Measurements from ENCODE around the gene EDARADD. TPM values are rescaled to one million over a fixed set of nuclear protein-coding genes. Genes with fewer than 3 reads are reported as not detected.

Gene EDARADD
- total RNA-seq, 1 donor from 2014 or later = 1.4 TPM

DNA sequence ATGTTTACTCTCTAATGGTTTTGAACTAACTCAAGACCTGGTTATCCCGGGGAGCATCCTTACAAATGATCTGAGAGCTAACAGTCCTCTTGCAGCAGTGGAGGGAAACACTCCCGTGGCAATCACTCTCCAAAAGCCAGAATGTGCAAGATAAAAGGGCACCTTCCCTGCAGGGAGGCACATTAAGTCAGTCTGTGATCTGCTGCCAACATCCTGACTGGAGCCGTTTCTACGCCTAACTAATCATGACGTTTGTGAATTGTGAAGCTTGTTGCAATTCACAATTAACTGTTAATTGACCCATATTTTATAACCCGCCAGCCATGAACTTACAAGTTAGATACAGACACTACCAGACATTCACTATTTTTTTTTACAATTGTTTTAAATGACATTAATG is 77.6 kb downstream of the EDARADD start:
- H3K4me2 ChIP-seq = no peak overlapping the region

DNA sequence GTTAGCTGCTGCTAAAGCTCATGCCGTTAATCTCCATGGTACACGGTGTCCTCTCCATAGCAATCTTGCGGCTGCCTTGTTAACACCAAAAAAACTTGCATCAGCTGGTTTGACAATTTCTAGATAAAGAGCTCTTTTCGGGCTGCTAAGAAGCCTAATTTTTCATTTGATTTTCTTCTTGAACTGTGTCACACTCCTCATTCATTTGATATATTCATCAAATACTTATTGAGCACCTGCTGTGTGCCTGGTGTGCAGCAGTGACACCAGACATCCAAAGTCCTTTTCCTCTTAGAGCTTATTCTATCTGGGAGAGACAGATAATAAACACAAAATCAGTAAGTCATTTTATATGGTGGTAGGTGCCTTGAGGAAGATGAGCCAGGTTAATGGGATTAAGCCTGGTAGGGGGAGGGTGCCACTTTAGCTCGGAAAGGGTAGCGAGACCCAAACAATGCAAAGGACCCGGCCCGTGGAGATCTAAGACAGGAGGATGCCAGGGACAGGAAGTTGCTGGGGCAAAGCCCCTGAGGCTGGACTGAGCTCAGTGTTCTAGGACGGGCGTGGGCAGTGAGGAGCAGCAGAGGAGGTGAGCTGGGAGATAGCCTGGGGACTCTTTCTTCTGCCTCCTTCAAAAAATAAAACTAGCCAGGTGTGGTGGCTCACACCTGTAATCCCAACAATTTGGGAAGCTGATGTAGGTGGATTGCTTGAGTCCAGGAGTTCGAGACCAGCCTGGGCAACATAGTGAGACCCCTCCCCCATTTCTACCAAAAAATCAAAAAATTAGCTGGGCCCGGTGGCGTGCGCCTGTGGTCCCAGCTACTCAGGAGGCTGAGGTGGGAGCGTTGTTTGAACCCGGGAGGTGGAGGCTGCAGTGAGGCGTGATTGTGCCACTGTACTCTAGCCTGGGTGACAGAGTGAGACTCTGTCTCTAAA is 79.0 kb downstream of the EDARADD start:
- peaks cover 28% of the 10 kb centered on the region for H3K4me1 Mint-ChIP-seq
- Histone ChIP-seq H3K79me2 (ENCODE audit: low read depth) (no peaks in the 10 kb centered on the region), H3K4me1 (peaks cover 13% of the 10 kb centered on the region), H3K4me3 (no peak overlapping the region), H2AFZ (replicated peaks) (no peak overlapping the region), H3K9me3 (ENCODE audit: low read depth) (no peaks in the 10 kb centered on the region), H3K27ac (no peak overlapping the region), H3K36me3 (no peaks in the 10 kb centered on the region), H3F3A (ENCODE audit: low read depth) (peaks cover 10% of the 10 kb centered on the region), H4K20me1 (ENCODE audit: low read depth) (peaks cover 14% of the 10 kb centered on the region), H3K27me3 (peaks cover 70% of the 10 kb centered on the region), H3K9ac (no peak overlapping the region), H3K4me2 (peak overlapping the region; percentile 23)
- H3K27ac Mint-ChIP-seq = peak overlapping the region; percentile 38
- no peak for DNase-seq (ENCODE audit: low spot score)
- no peak for TF ChIP-seq EZH2 (IDR thresholded peaks at IDR 0.05)
- TF ChIP-seq, protein P1, sequence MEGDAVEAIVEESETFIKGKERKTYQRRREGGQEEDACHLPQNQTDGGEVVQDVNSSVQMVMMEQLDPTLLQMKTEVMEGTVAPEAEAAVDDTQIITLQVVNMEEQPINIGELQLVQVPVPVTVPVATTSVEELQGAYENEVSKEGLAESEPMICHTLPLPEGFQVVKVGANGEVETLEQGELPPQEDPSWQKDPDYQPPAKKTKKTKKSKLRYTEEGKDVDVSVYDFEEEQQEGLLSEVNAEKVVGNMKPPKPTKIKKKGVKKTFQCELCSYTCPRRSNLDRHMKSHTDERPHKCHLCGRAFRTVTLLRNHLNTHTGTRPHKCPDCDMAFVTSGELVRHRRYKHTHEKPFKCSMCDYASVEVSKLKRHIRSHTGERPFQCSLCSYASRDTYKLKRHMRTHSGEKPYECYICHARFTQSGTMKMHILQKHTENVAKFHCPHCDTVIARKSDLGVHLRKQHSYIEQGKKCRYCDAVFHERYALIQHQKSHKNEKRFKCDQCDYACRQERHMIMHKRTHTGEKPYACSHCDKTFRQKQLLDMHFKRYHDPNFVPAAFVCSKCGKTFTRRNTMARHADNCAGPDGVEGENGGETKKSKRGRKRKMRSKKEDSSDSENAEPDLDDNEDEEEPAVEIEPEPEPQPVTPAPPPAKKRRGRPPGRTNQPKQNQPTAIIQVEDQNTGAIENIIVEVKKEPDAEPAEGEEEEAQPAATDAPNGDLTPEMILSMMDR (IDR thresholded peaks at IDR 0.05) = no peak
- no peak for TF ChIP-seq EZH2phosphoT487 (IDR thresholded peaks at IDR 0.05)
- peaks cover 19% of the 10 kb centered on the region for H3K27me3 Mint-ChIP-seq (ENCODE audit: insufficient read depth, low read depth)
- peak overlapping the region; percentile 13 for H3K4me3 Mint-ChIP-seq
- H3K36me3 Mint-ChIP-seq = no peaks in the 10 kb centered on the region
- H3K9me3 Mint-ChIP-seq = no peaks in the 10 kb centered on the region

More for the DNA sequence above, 77.6 kb downstream of the EDARADD start:
- Histone ChIP-seq H3K27me3 (peaks cover 75% of the 10 kb centered on the region), H3K36me3 (no peaks in the 10 kb centered on the region), H3F3A (ENCODE audit: low read depth) (peaks cover 10% of the 10 kb centered on the region), H3K9me3 (ENCODE audit: low read depth) (no peaks in the 10 kb centered on the region), H3K27ac (no peak overlapping the region), H3K4me3 (no peak overlapping the region), H2AFZ (replicated peaks) (no peak overlapping the region), H3K9ac (no peak overlapping the region), H4K20me1 (ENCODE audit: low read depth) (peaks cover 14% of the 10 kb centered on the region), H3K79me2 (ENCODE audit: low read depth) (no peaks in the 10 kb centered on the region), H3K4me1 (peaks cover 13% of the 10 kb centered on the region)
- Mint-ChIP-seq H3K4me3 (peak overlapping the region; percentile 21), H3K36me3 (no peaks in the 10 kb centered on the region), H3K4me1 (peaks cover 32% of the 10 kb centered on the region), H3K27me3 (ENCODE audit: insufficient read depth, low read depth) (peaks cover 17% of the 10 kb centered on the region), H3K9me3 (no peaks in the 10 kb centered on the region), H3K27ac (peak overlapping the region; percentile 7)
- TF ChIP-seq EZH2phosphoT487 (IDR thresholded peaks at IDR 0.05) (no peak), EZH2 (IDR thresholded peaks at IDR 0.05) (no peak)
- TF ChIP-seq, protein P1 (IDR thresholded peaks at IDR 0.05) = no peak
- peak; percentile 19 for DNase-seq (ENCODE audit: low spot score)

DNA sequence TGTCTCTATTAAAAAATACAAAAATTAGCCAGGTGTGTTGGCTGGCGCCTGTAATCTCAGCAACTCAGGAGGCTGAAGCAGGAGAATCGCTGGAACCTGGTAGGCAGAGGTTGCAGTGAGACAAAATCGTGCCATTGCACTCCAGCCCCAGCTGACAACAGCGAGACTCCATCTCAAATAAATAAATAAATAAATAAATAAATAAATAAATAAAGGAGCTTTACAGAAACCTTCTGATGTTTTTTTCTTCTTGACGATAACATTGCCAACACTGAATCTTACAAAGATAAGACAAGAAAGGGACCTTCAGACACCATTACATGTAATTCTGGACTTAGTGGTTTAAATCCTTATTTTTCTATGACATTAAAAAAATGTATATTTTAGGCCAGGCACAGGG is 81.9 kb downstream of the EDARADD start:
- peaks cover 47% of the 10 kb centered on the region for H3K27me3 ChIP-seq
- H3K79me2 ChIP-seq (ENCODE audit: low read depth) = no peaks in the 10 kb centered on the region
- no peak for DNase-seq (ENCODE audit: low spot score)
- Mint-ChIP-seq H3K27ac (no peak overlapping the region), H3K36me3 (no peaks in the 10 kb centered on the region), H3K27me3 (ENCODE audit: insufficient read depth, low read depth) (peaks cover 19% of the 10 kb centered on the region), H3K4me3 (no peak overlapping the region), H3K4me1 (peaks cover 30% of the 10 kb centered on the region), H3K9me3 (no peaks in the 10 kb centered on the region)
- no peak overlapping the region for H2AFZ ChIP-seq (replicated peaks)
- H3K27ac ChIP-seq = no peak overlapping the region
- no peak overlapping the region for H3K9ac ChIP-seq
- no peak overlapping the region for H3K4me2 ChIP-seq
- no peaks in the 10 kb centered on the region for H3K9me3 ChIP-seq (ENCODE audit: low read depth)
- peaks cover 21% of the 10 kb centered on the region for H3K4me1 ChIP-seq
- TF ChIP-seq EZH2 (IDR thresholded peaks at IDR 0.05) = no peak
- TF ChIP-seq, protein P1 (IDR thresholded peaks at IDR 0.05) = no peak
- no peak for TF ChIP-seq EZH2phosphoT487 (IDR thresholded peaks at IDR 0.05)
- peaks cover 14% of the 10 kb centered on the region for H4K20me1 ChIP-seq (ENCODE audit: low read depth)
- H3K36me3 ChIP-seq = no peaks in the 10 kb centered on the region
- H3K4me3 ChIP-seq = no peak overlapping the region
- peaks cover 10% of the 10 kb centered on the region for H3F3A ChIP-seq (ENCODE audit: low read depth)

All from neural progenitor cell (in vitro differentiated cells).